K562 (cell line): ENCODE results near the gene IL20RA.

Experiments used
- ATF4 ChIP-seq: fragments of 450-650 bp; formaldehyde crosslinking; IDR thresholded peaks from 2 replicates; pipeline ENCODE4 v1.4.0; 2022; ENCODE audit warnings: mild to moderate bottlenecking, moderate library complexity
- CGGBP1 ChIP-seq: fragments of 250-450 bp; sonication (Bioruptor Pico); IDR thresholded peaks from 2 replicates; pipeline ENCODE4 v1.9.0; 2021; ENCODE audit warnings: mild to moderate bottlenecking
- CXXC5 ChIP-seq: fragments of 250-450 bp; sonication (Bioruptor Pico); IDR thresholded peaks from 2 replicates; pipeline ENCODE4 v1.8.0; 2022; ENCODE audit warnings: inconsistent platforms, mild to moderate bottlenecking, moderate library complexity
- HNRNPH1 ChIP-seq: fragments of 200-400 bp; formaldehyde crosslinking; optimal IDR thresholded peaks from 2 replicates; pipeline ENCODE3; 2017; ENCODE audit warnings: low read depth, mild to moderate bottlenecking, low read length, moderate library complexity
- L3MBTL2 ChIP-seq: fragments of 450-650 bp; IDR thresholded peaks from 2 replicates; pipeline ENCODE4 v1.6.1; 2016; ENCODE audit warnings: mild to moderate bottlenecking, moderate library complexity
- MXD1 ChIP-seq: fragments of 250-450 bp; sonication (Bioruptor Pico); IDR thresholded peaks from 2 replicates; pipeline ENCODE4 v1.8.0; 2021; ENCODE audit warnings: borderline replicate concordance, mild to moderate bottlenecking, moderate library complexity; ENCODE audit not compliant: poor library complexity, severe bottlenecking
- MXI1 ChIP-seq: IDR thresholded peaks from 2 replicates; pipeline ENCODE4 v1.6.1; 2011; ENCODE audit warnings: low read depth, mild to moderate bottlenecking, improper control_type of control experiment, low read length
- NFYB ChIP-seq: IDR thresholded peaks from 2 replicates; pipeline ENCODE4 v1.6.1; 2011; ENCODE audit warnings: mild to moderate bottlenecking, moderate library complexity; ENCODE audit not compliant: insufficient read length; ENCODE audit errors: extremely low read depth
- POLR2A ChIP-seq: fragments of 450-650 bp; conservative IDR thresholded peaks from 2 replicates; pipeline ENCODE4 v1.6.1; 2016
- POLR2AphosphoS5 ChIP-seq: IDR thresholded peaks from 2 replicates; pipeline ENCODE4 v1.6.1; 2011; ENCODE audit warnings: mild to moderate bottlenecking, low read depth, low read length, moderate library complexity; ENCODE audit not compliant: control insufficient read depth, insufficient read depth
- TSHZ1 ChIP-seq: fragments of 250-450 bp; sonication (Bioruptor Pico); IDR thresholded peaks from 2 replicates; pipeline ENCODE4 v1.4.0; 2020; ENCODE audit warnings: mild to moderate bottlenecking, moderate library complexity
- TF ChIP-seq, protein P1 (sequence below), 3 experiments: IDR thresholded peaks in 2 of 3; conservative IDR thresholded peaks in 1 of 3; 2 replicates each; pipeline ENCODE4 v1.5.1; 2011 to 2012; ENCODE audit warnings: low read length in 3 of 3, mild to moderate bottlenecking in 3 of 3, control low read depth in 2 of 3, improper control_type of control experiment in 1 of 3, inconsistent platforms in 1 of 3, low read depth in 1 of 3, mixed read lengths in 1 of 3, moderate library complexity in 1 of 3; ENCODE audit not compliant: insufficient read depth in 2 of 3

DNA sequence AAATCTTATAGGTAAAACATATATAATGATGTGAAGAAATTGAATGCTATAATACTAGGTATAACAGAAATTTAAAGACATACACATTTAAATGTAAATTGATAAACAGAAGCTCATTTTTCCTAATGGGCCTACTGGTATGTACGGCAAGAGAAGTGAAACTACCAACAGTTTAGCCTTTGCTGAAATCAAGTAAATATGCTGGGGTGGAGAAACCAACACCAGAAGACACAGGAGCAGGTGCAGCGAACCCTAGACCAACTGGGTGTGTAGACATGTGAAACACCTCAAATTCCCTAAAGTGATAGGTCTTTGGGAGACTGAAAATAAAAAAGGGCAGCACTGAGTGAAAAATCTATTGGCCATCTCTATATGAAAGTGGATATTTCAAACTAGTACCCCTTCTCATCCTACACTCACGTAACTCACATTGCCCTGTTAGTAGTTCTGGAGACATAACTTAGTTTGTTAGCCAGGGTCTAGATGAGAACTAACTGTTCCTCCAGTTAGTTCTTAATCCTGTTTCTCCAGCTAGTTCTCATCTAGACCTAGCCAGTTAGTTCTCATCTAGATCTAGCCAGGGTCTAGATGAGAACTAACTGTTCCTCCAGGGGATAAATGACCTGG, 69.6 kb downstream of the IL20RA start:
- TF ChIP-seq POLR2A (no peak), CXXC5 (CRISPR knock-in tag) (no peak), MXI1 (no peak), POLR2AphosphoS5 (no peak), MXD1 (CRISPR knock-in tag) (no peak), TSHZ1 (CRISPR knock-in tag) (no peak), CGGBP1 (CRISPR knock-in tag) (no peak), HNRNPH1 (no peak), NFYB (no peak), ATF4 (CRISPR knock-in tag) (no peak), L3MBTL2 (no peak)
- TF ChIP-seq, protein P1, sequence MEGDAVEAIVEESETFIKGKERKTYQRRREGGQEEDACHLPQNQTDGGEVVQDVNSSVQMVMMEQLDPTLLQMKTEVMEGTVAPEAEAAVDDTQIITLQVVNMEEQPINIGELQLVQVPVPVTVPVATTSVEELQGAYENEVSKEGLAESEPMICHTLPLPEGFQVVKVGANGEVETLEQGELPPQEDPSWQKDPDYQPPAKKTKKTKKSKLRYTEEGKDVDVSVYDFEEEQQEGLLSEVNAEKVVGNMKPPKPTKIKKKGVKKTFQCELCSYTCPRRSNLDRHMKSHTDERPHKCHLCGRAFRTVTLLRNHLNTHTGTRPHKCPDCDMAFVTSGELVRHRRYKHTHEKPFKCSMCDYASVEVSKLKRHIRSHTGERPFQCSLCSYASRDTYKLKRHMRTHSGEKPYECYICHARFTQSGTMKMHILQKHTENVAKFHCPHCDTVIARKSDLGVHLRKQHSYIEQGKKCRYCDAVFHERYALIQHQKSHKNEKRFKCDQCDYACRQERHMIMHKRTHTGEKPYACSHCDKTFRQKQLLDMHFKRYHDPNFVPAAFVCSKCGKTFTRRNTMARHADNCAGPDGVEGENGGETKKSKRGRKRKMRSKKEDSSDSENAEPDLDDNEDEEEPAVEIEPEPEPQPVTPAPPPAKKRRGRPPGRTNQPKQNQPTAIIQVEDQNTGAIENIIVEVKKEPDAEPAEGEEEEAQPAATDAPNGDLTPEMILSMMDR (IDR thresholded peaks at IDR 0.05 in 2 of 3, conservative IDR thresholded peaks at IDR 0.05 in 1 of 3; ENCODE audit: insufficient read depth in 2 of 3, low read depth in 1 of 3, low read length in 3 of 3) = no peak
